HepG2 (cell line): ENCODE measurements around the gene JCAD. TPM values are rescaled to one million over a fixed set of nuclear protein-coding genes. Genes with fewer than 3 reads are reported as not detected.
A peak's percentile ranks its signal among the peaks of the same experiment; 100 is the strongest.

Source experiments
- ATAC-seq: fragments of 200-7000 bp; cut with Tn5 transposase; 3 replicates; pipeline ENCODE4 v1.9.1; 2020; ENCODE audit warnings: mild to moderate bottlenecking, moderate library complexity
- BruUV-seq: library from RNA; stranded (reverse); fragments of 400-500 nt; replicated peaks from 2 replicates; lab custom pipeline; 2021; lab: Mats Ljungman, UMichigan
- CTCF ChIA-PET: fragments of 300-600 bp; formaldehyde crosslinking; extraction: SDS; loops from one replicate; lab custom pipeline; 2021; ENCODE audit warnings: low total read pairs, inconsistent platforms, low intra/inter-chr PET ratio; lab: Yijun Ruan, JAX
- POLR2A ChIA-PET: fragments of 350-600 bp; sonication (Branson Sonifier 250); formaldehyde crosslinking; loops from one replicate; lab custom pipeline; 2020; ENCODE audit warnings: antibody characterized with exemption, inconsistent platforms; lab: Yijun Ruan, JAX
- DNase-seq: peaks from one replicate; pipeline ENCODE4 v3.0.0-alpha.2; 2015; ENCODE audit warnings: low spot score
- FAIRE-seq: peaks from 3 replicates; lab custom pipeline; 2011; peaks lifted over from hg19 to GRCh38; lab: Jason Lieb, UNC
- H2AFZ ChIP-seq: one replicate; pipeline ENCODE4 v1.6.1; 2011; ENCODE audit warnings: low read length, inconsistent platforms
- H3K27ac ChIP-seq: fragments of 300-600 bp; 3 replicates; pipeline ENCODE4 v1.8.0; 2011; ENCODE audit warnings: mixed run types, mild to moderate bottlenecking, mixed read lengths, low read length, inconsistent platforms; ENCODE audit not compliant: insufficient read depth; ENCODE audit errors: extremely low read length
- H3K27me3 ChIP-seq, 2 experiments: fragments of 200-600 bp in 1 of 2; 2 replicates in 1 of 2; 3 replicates in 1 of 2; pipeline versions ENCODE4 v1.6.0 to v1.8.0; 2011; ENCODE audit warnings: low read length in 2 of 2, mild to moderate bottlenecking in 2 of 2, moderate library complexity in 2 of 2, inconsistent platforms in 1 of 2; ENCODE audit not compliant: insufficient read depth in 2 of 2, control insufficient read depth in 1 of 2
- H3K36me3 ChIP-seq, 2 experiments: fragments of 200-600 bp in 1 of 2; replicated peaks in 1 of 2; 2 replicates in 1 of 2; 3 replicates in 1 of 2; pipeline versions ENCODE4 v1.5.1 to v1.8.0; 2011; ENCODE audit warnings: low read length in 2 of 2, inconsistent platforms in 1 of 2; ENCODE audit not compliant: insufficient read depth in 2 of 2, control insufficient read depth in 1 of 2
- H3K4me1 ChIP-seq: 2 replicates; pipeline ENCODE4 v1.5.1; 2012; ENCODE audit warnings: low read length, inconsistent platforms; ENCODE audit not compliant: insufficient read depth
- H3K4me2 ChIP-seq: 2 replicates; pipeline ENCODE4 v1.6.0; 2011; ENCODE audit warnings: low read depth, low read length, inconsistent platforms
- H3K4me3 ChIP-seq, 3 experiments: fragments of 200-600 bp in 1 of 3; sonication (generic), shearing (Covaris generic) in 1 of 3; replicated peaks in 1 of 3; 2 replicates each; pipeline ENCODE4 v1.5.1; 2011 to 2016; ENCODE audit warnings: low read length in 3 of 3, inconsistent platforms in 2 of 3, low read depth in 2 of 3, mild to moderate bottlenecking in 2 of 3, control low read depth in 1 of 3, mixed read lengths in 1 of 3; ENCODE audit not compliant: insufficient read depth in 1 of 3
- H3K79me2 ChIP-seq: one replicate; pipeline ENCODE4 v1.6.1; 2011; ENCODE audit warnings: low read length, inconsistent platforms; ENCODE audit not compliant: insufficient read depth
- H3K9ac ChIP-seq: 2 replicates; pipeline ENCODE4 v1.6.0; 2011; ENCODE audit warnings: mild to moderate bottlenecking, low read depth, low read length, inconsistent platforms; ENCODE audit not compliant: insufficient read depth
- H3K9me3 ChIP-seq: 2 replicates; pipeline ENCODE4 v1.5.1; 2012; ENCODE audit warnings: mild to moderate bottlenecking, low read length
- H4K20me1 ChIP-seq: 2 replicates; pipeline ENCODE4 v1.6.0; 2011; ENCODE audit warnings: inconsistent platforms, mild to moderate bottlenecking, low read length, moderate library complexity; ENCODE audit not compliant: insufficient read depth
- EZH2 ChIP-seq: conservative IDR thresholded peaks from 2 replicates; pipeline ENCODE4 v1.6.1; 2012; ENCODE audit warnings: mild to moderate bottlenecking, low read depth, low read length, moderate library complexity
- HNRNPLL ChIP-seq: fragments of 200-400 bp; formaldehyde crosslinking; IDR thresholded peaks from 2 replicates; pipeline ENCODE4 v1.6.1; 2017; ENCODE audit warnings: mild to moderate bottlenecking, low read depth, low read length; ENCODE audit not compliant: poor library complexity, severe bottlenecking
- NCOA1 ChIP-seq: sonication (generic); formaldehyde crosslinking; IDR thresholded peaks from 2 replicates; pipeline ENCODE4 v1.9.0; 2021; ENCODE audit warnings: missing genetic modification reagents
- ZNF781 ChIP-seq: sonication (generic); formaldehyde crosslinking; IDR thresholded peaks from 2 replicates; pipeline ENCODE4 v1.5.1; 2020; ENCODE audit warnings: borderline replicate concordance, mild to moderate bottlenecking, missing genetic modification reagents; ENCODE audit errors: not compliant biosample characterization
- WGBS: methylation state at CpG from one replicate; pipeline ENCODE4 v1.1.6; 2017; ENCODE audit warnings: low lambda C conversion rate; 5-methylcytosine and 5-hydroxymethylcytosine counted together
- in situ Hi-C: cut with HindIII; loops from 2 replicates; pipeline ENCODE4 v1.10.0; 2017; ENCODE audit warnings: low pct_unique_long_range_greater_than_20kb; ENCODE audit not compliant: extremely low pct_ligation_motif_present
- intact Hi-C: fragments of 100-400 bp; cut with micrococcal nuclease; formaldehyde crosslinking; loops from one replicate; pipeline ENCODE4 v1.10.0; 2022; ENCODE audit not compliant: unreplicated experiment
- polyA plus RNA-seq, 8 experiments: library from polyadenylated mRNA; depleted of rRNA in 3 of 8; stranded (reverse) in 7 of 8; unstranded in 1 of 8; fragments of >200 nt; fragmentation: Illumina TruSeq in 4 of 8; extraction: Trizol in 4 of 8; gene quantifications; 2 replicates each; pipeline versions ENCODE4 v1.2.1 to v1.2.3, GENCODE V29; 2011 to 2016; ENCODE audit warnings: low read depth in 4 of 8, missing spikeins in 1 of 8, mixed read lengths in 1 of 8; ENCODE audit not compliant: insufficient read depth in 1 of 8
- total RNA-seq, 5 experiments: library from RNA; depleted of rRNA; stranded (reverse); fragments of >200 nt; fragmentation: Illumina TruSeq; extraction: Trizol; gene quantifications; 2 replicates each; pipeline ENCODE4 v1.2.3, GENCODE V29; 2016; ENCODE audit warnings: low read depth in 1 of 5

Gene JCAD
- total and polyA plus RNA-seq, 2 of the 13 experiments (the other 11 are each of a cell fraction or from before 2014, with no cell fraction given): 0.04 to 0.08 TPM

DNA sequence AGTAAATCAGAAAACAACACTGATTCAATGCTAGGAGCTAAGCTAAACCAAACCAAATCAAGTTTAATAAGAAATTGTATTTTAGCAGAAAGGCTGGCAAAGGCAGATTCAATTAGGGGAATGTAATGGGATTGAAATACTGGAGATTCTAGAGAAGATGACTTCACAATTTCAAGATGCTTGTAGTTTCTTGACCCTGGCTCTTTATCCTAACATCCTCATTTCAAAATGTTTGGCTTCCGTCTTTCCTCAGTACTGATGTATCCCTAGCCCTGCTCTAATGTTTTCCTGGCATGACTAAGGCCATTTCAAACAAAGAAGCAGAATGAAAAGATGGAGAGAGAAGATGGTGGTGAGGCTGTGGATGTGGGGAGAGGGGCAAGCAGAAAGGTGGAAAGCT, 2.7 kb upstream of the JCAD start:
- intact Hi-C loops (no loop called here), in situ Hi-C loops (no loop called here)
- Histone ChIP-seq H3K4me3 (no peak overlapping the region), H3K79me2 (no peaks in the 10 kb centered on the region), H4K20me1 (no peaks in the 10 kb centered on the region), H3K27me3 (peaks cover 0 to 35% of the 10 kb centered on the region in 2 experiments; a peak in 2 of 5 replicates), H3K27ac (no peak overlapping the region), H3K36me3 (no peaks in the 10 kb centered on the region), H2AFZ (no peak overlapping the region), H3K9me3 (no peaks in the 10 kb centered on the region), H3K4me2 (no peak overlapping the region), H3K9ac (no peak overlapping the region), H3K4me1 (peaks cover 21% of the 10 kb centered on the region)
- no peak for DNase-seq
- 46% methylated on average over 1 of the region's 1 CpG for WGBS
- CTCF ChIA-PET: no interaction called here
- no peak for FAIRE-seq
- no TSS peak for BruUV-seq
- ATAC-seq: no peak
- POLR2A ChIA-PET: no interaction called here
- TF ChIP-seq ZNF781 (CRISPR knock-in tag): no peak

- no peak overlapping the region for H3K27ac ChIP-seq
- POLR2A ChIA-PET: no interaction called here
These were observed 735 bp downstream of the JCAD start for GRCh38 chr10:30058570-30059132.

More at GRCh38 chr10:30058570-30059132, 735 bp downstream of the JCAD start:
- DNase-seq: no peak
- TF ChIP-seq HNRNPLL (peak; percentile 66), NCOA1 (CRISPR knock-in tag) (no peak), EZH2 (peak; percentile 47; the same call in 1 of the 2 replicates)
- peaks cover 0 to 36% of the 10 kb centered on the region in 2 experiments; a peak in 2 of 5 replicates for H3K27me3 ChIP-seq
- in situ Hi-C loops (no loop called here), intact Hi-C loops (no loop called here)
- H2AFZ ChIP-seq: no peak overlapping the region
- H3K79me2 ChIP-seq: no peaks in the 10 kb centered on the region
- no peaks in the 10 kb centered on the region for H3K9me3 ChIP-seq
- H4K20me1 ChIP-seq: no peaks in the 10 kb centered on the region
- CTCF ChIA-PET: no interaction called here
- ATAC-seq: peak; percentile 56
- H3K36me3 ChIP-seq: no peaks in the 10 kb centered on the region
- 18% methylated on average over 16 of the region's 48 CpGs for WGBS
- no peak for FAIRE-seq
- H3K4me3 ChIP-seq: peak overlapping the region in 1 of 3 experiments; percentile 67; a peak in 2 of 6 replicates
- peak overlapping the region; percentile 73 for H3K4me2 ChIP-seq
- BruUV-seq: no TSS peak
- peaks cover 25% of the 10 kb centered on the region for H3K4me1 ChIP-seq
- H3K9ac ChIP-seq: no peak overlapping the region
